Mesenchymal stem cell (in vitro differentiated cells and primary cell): ENCODE measurements around the gene PARP4.
A peak's percentile ranks its signal among the peaks of the same experiment; 100 is the strongest.

Experiments
- DNase-seq: peaks from one replicate; pipeline ENCODE4 v3.0.0-alpha.2; 2013
- H2AFZ ChIP-seq: one replicate; pipeline ENCODE4 v1.6.1; 2013; ENCODE audit warnings: low read depth, mild to moderate bottlenecking, control low read depth, inconsistent platforms, low read length, moderate library complexity
- H2AK5ac ChIP-seq: 2 replicates; pipeline ENCODE4 v1.6.1; 2013; ENCODE audit warnings: low read length, moderate library complexity, mild to moderate bottlenecking, inconsistent platforms; ENCODE audit not compliant: severe bottlenecking
- H2BK120ac ChIP-seq: one replicate; pipeline ENCODE4 v1.6.1; 2013; ENCODE audit warnings: low read depth, mild to moderate bottlenecking, inconsistent platforms, low read length, moderate library complexity
- H2BK12ac ChIP-seq, 2 experiments: one replicate each; pipeline ENCODE4 v1.6.1; 2013; ENCODE audit warnings: inconsistent platforms in 2 of 2, low read length in 2 of 2, mild to moderate bottlenecking in 2 of 2, moderate library complexity in 2 of 2, control low read depth in 1 of 2
- H2BK15ac ChIP-seq: one replicate; pipeline ENCODE4 v1.6.1; 2013; ENCODE audit warnings: mild to moderate bottlenecking, low read depth, inconsistent platforms; ENCODE audit not compliant: poor library complexity, severe bottlenecking
- H2BK5ac ChIP-seq: 2 replicates; pipeline ENCODE4 v1.6.1; 2013; ENCODE audit warnings: low read depth, mild to moderate bottlenecking, low read length, control low read depth, inconsistent platforms; ENCODE audit not compliant: poor library complexity, severe bottlenecking
- H3K14ac ChIP-seq, 2 experiments: one replicate each; pipeline ENCODE4 v1.6.1; 2013; ENCODE audit warnings: inconsistent platforms in 2 of 2, low read length in 2 of 2, control low read depth in 1 of 2, mild to moderate bottlenecking in 1 of 2, moderate library complexity in 1 of 2
- H3K18ac ChIP-seq, 2 experiments: one replicate each; pipeline ENCODE4 v1.6.1; 2013; ENCODE audit warnings: inconsistent platforms in 2 of 2, low read length in 2 of 2, control low read depth in 1 of 2, low read depth in 1 of 2, mild to moderate bottlenecking in 1 of 2
- H3K23ac ChIP-seq, 2 experiments: one replicate each; pipeline ENCODE4 v1.6.1; 2013; ENCODE audit warnings: inconsistent platforms in 2 of 2, low read length in 2 of 2, mild to moderate bottlenecking in 2 of 2, moderate library complexity in 2 of 2, control low read depth in 1 of 2
- H3K27ac ChIP-seq: 2 replicates; pipeline ENCODE4 v1.5.1; 2013; ENCODE audit warnings: mild to moderate bottlenecking, moderate library complexity, low read length, control low read depth, inconsistent platforms; ENCODE audit not compliant: poor library complexity, severe bottlenecking
- H3K27me3 ChIP-seq, 2 experiments: 2 replicates each; pipeline versions ENCODE4 v1.6.1 to v1.7.0; 2013; ENCODE audit warnings: low read length in 2 of 2, mild to moderate bottlenecking in 2 of 2, moderate library complexity in 2 of 2, control low read depth in 1 of 2, inconsistent platforms in 1 of 2; ENCODE audit not compliant: control insufficient read depth in 1 of 2, insufficient read depth in 1 of 2
- H3K36me3 ChIP-seq, 2 experiments: 2 replicates each; pipeline versions ENCODE4 v1.6.1 to v1.7.0; 2013; ENCODE audit warnings: low read length in 2 of 2, control low read depth in 1 of 2, inconsistent platforms in 1 of 2, low read depth in 1 of 2, mild to moderate bottlenecking in 1 of 2; ENCODE audit not compliant: insufficient read depth in 2 of 2, control insufficient read depth in 1 of 2
- H3K4ac ChIP-seq, 2 experiments: one replicate each; pipeline ENCODE4 v1.6.1; 2013; ENCODE audit warnings: inconsistent platforms in 2 of 2, low read length in 2 of 2, mild to moderate bottlenecking in 2 of 2, moderate library complexity in 2 of 2, control low read depth in 1 of 2, low read depth in 1 of 2
- H3K4me1 ChIP-seq: 2 replicates; pipeline ENCODE4 v1.6.1; 2013; ENCODE audit warnings: low read depth, low read length, control low read depth; ENCODE audit not compliant: control insufficient read depth, insufficient read depth
- H3K4me2 ChIP-seq: 2 replicates; pipeline ENCODE4 v1.6.1; 2013; ENCODE audit warnings: low read length, mild to moderate bottlenecking, inconsistent platforms; ENCODE audit not compliant: poor library complexity, severe bottlenecking
- H3K4me3 ChIP-seq, 2 experiments: 2 replicates each; pipeline versions ENCODE4 v1.5.1 to v1.7.0; 2013; ENCODE audit warnings: low read length in 2 of 2, mild to moderate bottlenecking in 2 of 2, control low read depth in 1 of 2, low read depth in 1 of 2; ENCODE audit not compliant: insufficient read depth in 1 of 2
- H3K79me1 ChIP-seq: replicated peaks from 2 replicates; pipeline ENCODE4 v1.6.1; 2013; ENCODE audit warnings: mild to moderate bottlenecking, control low read depth, low read length, inconsistent platforms; ENCODE audit not compliant: poor library complexity, severe bottlenecking
- H3K9ac ChIP-seq: 2 replicates; pipeline ENCODE4 v1.7.0; 2013; ENCODE audit warnings: mild to moderate bottlenecking, low read length, moderate library complexity
- H3K9me3 ChIP-seq: 2 replicates; pipeline ENCODE4 v1.7.0; 2013; ENCODE audit warnings: mild to moderate bottlenecking, low read length; ENCODE audit not compliant: control insufficient read depth
- H4K8ac ChIP-seq: one replicate; pipeline ENCODE4 v1.6.1; 2013; ENCODE audit warnings: inconsistent platforms, mild to moderate bottlenecking, low read length, moderate library complexity
- H4K91ac ChIP-seq: one replicate; pipeline ENCODE4 v1.6.1; 2013; ENCODE audit warnings: mild to moderate bottlenecking, low read length, inconsistent platforms
- WGBS: methylation state at CpG from one replicate; pipeline ENCODE4 v1.1.7; 2013; ENCODE audit warnings: mixed read lengths; 5-methylcytosine and 5-hydroxymethylcytosine counted together

The PARP4 gene

DNA sequence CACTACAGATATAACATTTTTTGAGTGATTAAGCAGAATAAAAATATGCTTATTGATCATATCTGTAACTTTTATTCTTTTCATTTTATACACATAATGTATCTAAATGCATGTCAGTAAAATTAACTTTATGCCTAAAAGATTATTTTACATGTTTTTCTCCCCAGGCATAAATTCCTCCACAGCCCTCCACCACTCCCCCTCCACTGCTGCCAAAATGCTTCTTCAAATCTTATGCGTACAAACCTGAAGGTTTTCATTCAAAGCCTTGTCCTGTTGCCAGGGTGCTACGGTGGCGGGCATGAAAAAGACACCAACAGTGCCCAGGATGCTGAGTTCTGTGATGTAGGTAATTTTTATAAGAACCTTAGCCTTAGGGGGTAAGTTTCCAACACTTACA is 52.9 kb downstream of the PARP4 start:
- Histone ChIP-seq H3K36me3 (peaks cover 31 to 65% of the 10 kb centered on the region in 2 experiments), H3K9ac (peak overlapping the region; percentile 50), H3K4me3 (peak overlapping the region in 1 of 2 experiments; percentile 47), H3K14ac (no peak overlapping the region), H3K79me1 (peaks cover 16% of the 10 kb centered on the region), H3K18ac (no peak overlapping the region), H2BK12ac (no peak overlapping the region), H3K4me1 (no peaks in the 10 kb centered on the region), H3K4ac (no peak overlapping the region), H4K8ac (no peak overlapping the region), H2BK120ac (no peak overlapping the region), H3K27me3 (no peaks in the 10 kb centered on the region), H2AK5ac (no peak overlapping the region), H4K91ac (no peak overlapping the region), H2BK5ac (no peak overlapping the region), H3K27ac (no peak overlapping the region), H2BK15ac (no peak overlapping the region), H3K4me2 (no peak overlapping the region), H3K9me3 (no peaks in the 10 kb centered on the region), H3K23ac (no peak overlapping the region), H2AFZ (no peak overlapping the region)
- DNase-seq: no peak
- WGBS: 100% methylated on average over 3 of the region's 3 CpGs

DNA sequence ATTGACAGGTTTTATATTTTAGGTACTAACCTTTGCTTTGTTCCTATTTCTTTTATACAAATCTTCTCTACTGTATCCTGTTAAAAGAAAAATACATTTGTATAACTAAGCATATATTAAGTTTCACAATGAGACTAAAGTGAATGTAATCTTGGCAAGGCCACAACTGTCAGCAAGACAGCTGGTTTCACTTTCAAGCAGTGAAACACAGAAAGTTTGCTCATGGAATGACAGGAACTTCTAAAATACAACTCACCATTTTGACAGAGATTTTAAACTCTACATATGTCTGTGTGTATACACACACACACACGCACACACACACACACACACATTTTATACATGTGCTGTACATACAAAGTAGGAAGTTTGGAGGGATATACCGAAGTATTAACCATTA is 53.3 kb downstream of the PARP4 start:
- no peak overlapping the region for H2BK15ac ChIP-seq
- H4K8ac ChIP-seq: no peak overlapping the region
- H3K4me3 ChIP-seq: peak overlapping the region in 1 of 2 experiments; percentile 47
- H3K79me1 ChIP-seq: peaks cover 19% of the 10 kb centered on the region
- no peak overlapping the region for H2BK5ac ChIP-seq
- no peak overlapping the region for H2BK12ac ChIP-seq
- H2AFZ ChIP-seq: no peak overlapping the region
- WGBS: no CpG with 5 or more reads among the region's 2 CpGs
- no peak overlapping the region for H3K4ac ChIP-seq
- peak overlapping the region; percentile 50 for H3K9ac ChIP-seq
- no peak overlapping the region for H3K27ac ChIP-seq
- no peak overlapping the region for H2BK120ac ChIP-seq
- no peak overlapping the region for H2AK5ac ChIP-seq
- no peaks in the 10 kb centered on the region for H3K4me1 ChIP-seq
- peaks cover 36 to 70% of the 10 kb centered on the region in 2 experiments for H3K36me3 ChIP-seq
- no peak overlapping the region for H4K91ac ChIP-seq
- H3K18ac ChIP-seq: no peak overlapping the region
- no peaks in the 10 kb centered on the region for H3K27me3 ChIP-seq
- no peaks in the 10 kb centered on the region for H3K9me3 ChIP-seq
- DNase-seq: peak; percentile 61
- no peak overlapping the region for H3K4me2 ChIP-seq
- H3K23ac ChIP-seq: no peak overlapping the region
- H3K14ac ChIP-seq: no peak overlapping the region

- H3K4me2 ChIP-seq: no peak overlapping the region
- H3K14ac ChIP-seq: no peak overlapping the region
- H2BK5ac ChIP-seq: no peak overlapping the region
- no peak overlapping the region for H2AFZ ChIP-seq
- H3K4ac ChIP-seq: no peak overlapping the region
- no peak overlapping the region for H3K4me3 ChIP-seq
- H3K27me3 ChIP-seq: no peaks in the 10 kb centered on the region
- H3K27ac ChIP-seq: no peak overlapping the region
- H3K36me3 ChIP-seq: peaks cover 41 to 75% of the 10 kb centered on the region in 2 experiments
- H2BK12ac ChIP-seq: no peak overlapping the region
- H4K91ac ChIP-seq: no peak overlapping the region
- H3K9ac ChIP-seq: peak overlapping the region; percentile 12
- peaks cover 21% of the 10 kb centered on the region for H3K79me1 ChIP-seq
- H3K23ac ChIP-seq: no peak overlapping the region
- no peaks in the 10 kb centered on the region for H3K9me3 ChIP-seq
- no peak for DNase-seq
- no peak overlapping the region for H4K8ac ChIP-seq
- H2AK5ac ChIP-seq: no peak overlapping the region
- no peak overlapping the region for H2BK15ac ChIP-seq
- H3K18ac ChIP-seq: no peak overlapping the region
- no peak overlapping the region for H2BK120ac ChIP-seq
- whole genome bisulfite sequencing: 90% methylated on average over 1 of the region's 4 CpGs
- H3K4me1 ChIP-seq: no peaks in the 10 kb centered on the region
Measured at GRCh38 chr13:24458736-24459135, 53.8 kb downstream of the PARP4 start.

DNA sequence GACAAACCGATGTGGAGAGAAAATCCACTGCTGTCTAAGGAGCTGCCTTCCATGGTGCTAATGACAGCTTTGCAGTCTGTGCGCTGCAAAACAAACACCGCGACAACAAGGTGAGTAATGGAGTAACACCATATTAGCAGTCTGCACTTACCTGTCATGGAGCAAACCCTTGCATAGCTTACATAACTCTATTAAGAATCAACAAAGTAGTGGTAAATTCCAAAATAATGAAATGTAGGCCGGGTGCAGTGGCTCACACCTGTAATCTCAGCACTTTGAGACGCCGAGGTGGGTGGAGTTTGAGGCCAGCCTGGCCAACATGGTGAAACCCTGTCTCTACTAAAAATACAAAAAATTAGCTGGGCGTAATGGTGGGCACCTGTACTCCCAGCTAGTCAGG is 56.2 kb downstream of the PARP4 start:
- no peak for DNase-seq
- H2BK12ac ChIP-seq: no peak overlapping the region
- 96% methylated on average over 7 of the region's 8 CpGs for WGBS

More for the DNA sequence above, 56.2 kb downstream of the PARP4 start:
- Histone ChIP-seq H3K79me1 (peaks cover 20% of the 10 kb centered on the region), H3K4me1 (no peaks in the 10 kb centered on the region), H3K27me3 (no peaks in the 10 kb centered on the region), H2AK5ac (no peak overlapping the region), H2BK120ac (no peak overlapping the region), H3K9me3 (no peaks in the 10 kb centered on the region), H3K18ac (no peak overlapping the region), H3K4ac (no peak overlapping the region), H2BK5ac (no peak overlapping the region), H2BK15ac (no peak overlapping the region), H4K91ac (no peak overlapping the region), H2AFZ (no peak overlapping the region), H3K27ac (no peak overlapping the region), H3K14ac (no peak overlapping the region), H4K8ac (peak overlapping the region; percentile 8), H3K4me3 (no peak overlapping the region), H3K9ac (no peak overlapping the region), H3K36me3 (peaks cover 43 to 78% of the 10 kb centered on the region in 2 experiments), H3K23ac (no peak overlapping the region), H3K4me2 (no peak overlapping the region)
